WTC11 (cell line): ENCODE data around the gene GHRL. TPM values are rescaled to one million over a fixed set of nuclear protein-coding genes. Genes with fewer than 3 reads are reported as not detected.

Source experiments
- ATAC-seq: fragments of 200-7000 bp; cut with Tn5 transposase; 2 replicates; pipeline ENCODE4 v1.10.0; 2021; ENCODE audit warnings: mild to moderate bottlenecking, moderate library complexity
- CTCF ChIA-PET: fragments of 300-600 bp; sonication (Branson Sonifier 250); formaldehyde crosslinking; loops from one replicate; lab custom pipeline; 2021; ENCODE audit warnings: antibody characterized with exemption; lab: Charles Lee
- POLR2A ChIA-PET: fragments of 350-600 bp; sonication (Branson Sonifier 250); formaldehyde crosslinking; loops from one replicate; lab custom pipeline; 2021; ENCODE audit warnings: antibody characterized with exemption; lab: Charles Lee
- DNase-seq: peaks from one replicate; pipeline ENCODE4 v3.0.0; 2021; ENCODE audit warnings: low spot score
- H3K27ac Mint-ChIP-seq: 2 replicates; pipeline ENCODE4 v1.8.0; 2021; ENCODE audit warnings: mixed read lengths
- H3K27me3 Mint-ChIP-seq: 2 replicates; pipeline ENCODE4 v1.8.0; 2021; ENCODE audit warnings: low read depth, mild to moderate bottlenecking, moderate library complexity, mixed read lengths
- H3K36me3 Mint-ChIP-seq: 2 replicates; pipeline ENCODE4 v1.8.0; 2021; ENCODE audit warnings: mixed read lengths
- H3K4me1 Mint-ChIP-seq: 2 replicates; pipeline ENCODE4 v1.8.0; 2022; ENCODE audit warnings: mixed read lengths
- H3K4me3 Mint-ChIP-seq: 2 replicates; pipeline ENCODE4 v1.8.0; 2021; ENCODE audit warnings: mild to moderate bottlenecking, moderate library complexity, mixed read lengths
- H3K9me3 Mint-ChIP-seq: 2 replicates; pipeline ENCODE4 v1.8.0; 2021; ENCODE audit warnings: mixed read lengths
- CDX4 ChIP-seq: fragments of 250-450 bp; sonication (Bioruptor Pico); IDR thresholded peaks from 2 replicates; pipeline ENCODE4 v1.9.0; 2021; ENCODE audit warnings: moderate library complexity, mild to moderate bottlenecking, inconsistent platforms, borderline replicate concordance
- CREM ChIP-seq: sonication (generic); formaldehyde crosslinking; IDR thresholded peaks from 2 replicates; pipeline ENCODE4 v1.8.1; 2022; ENCODE audit warnings: mild to moderate bottlenecking, missing genetic modification reagents, moderate library complexity
- E2F1 ChIP-seq: sonication (generic); formaldehyde crosslinking; IDR thresholded peaks from 2 replicates; pipeline ENCODE4 v1.8.0; 2022; ENCODE audit warnings: mild to moderate bottlenecking, missing genetic modification reagents
- ELF4 ChIP-seq: sonication (generic); formaldehyde crosslinking; IDR thresholded peaks from 2 replicates; pipeline ENCODE4 v1.8.1; 2022; ENCODE audit warnings: low read depth, mild to moderate bottlenecking, moderate library complexity, missing genetic modification reagents
- EMX1 ChIP-seq: fragments of 250-450 bp; sonication (Bioruptor Pico); IDR thresholded peaks from 2 replicates; pipeline ENCODE4 v1.8.0; 2021; ENCODE audit warnings: mild to moderate bottlenecking
- FOXP1 ChIP-seq: sonication (generic); formaldehyde crosslinking; IDR thresholded peaks from 2 replicates; pipeline ENCODE4 v1.8.0; 2022; ENCODE audit warnings: missing genetic modification reagents, mild to moderate bottlenecking, moderate library complexity, borderline replicate concordance
- GTF2I ChIP-seq: fragments of 250-450 bp; sonication (Bioruptor Pico); conservative IDR thresholded peaks from 2 replicates; pipeline ENCODE4 v1.4.0; 2021; ENCODE audit warnings: mild to moderate bottlenecking
- IRF2 ChIP-seq: sonication (generic); formaldehyde crosslinking; IDR thresholded peaks from 2 replicates; pipeline ENCODE4 v1.8.0; 2022; ENCODE audit warnings: low read depth, missing genetic modification reagents, borderline replicate concordance
- MAX ChIP-seq: sonication (generic); formaldehyde crosslinking; IDR thresholded peaks from 2 replicates; pipeline ENCODE4 v1.8.0; 2022; ENCODE audit warnings: mild to moderate bottlenecking, missing genetic modification reagents
- OVOL2 ChIP-seq: fragments of 250-450 bp; sonication (Bioruptor Pico); IDR thresholded peaks from 2 replicates; pipeline ENCODE4 v1.9.0; 2021; ENCODE audit warnings: mild to moderate bottlenecking, borderline replicate concordance
- TCF7 ChIP-seq: sonication (generic); formaldehyde crosslinking; IDR thresholded peaks from 2 replicates; pipeline ENCODE4 v1.8.0; 2022; ENCODE audit warnings: mild to moderate bottlenecking, low read depth, missing genetic modification reagents, moderate library complexity
- TEAD4 ChIP-seq: sonication (generic); formaldehyde crosslinking; IDR thresholded peaks from 2 replicates; pipeline ENCODE4 v1.8.0; 2022; ENCODE audit warnings: mild to moderate bottlenecking, missing genetic modification reagents
- ZMAT4 ChIP-seq: fragments of 250-450 bp; sonication (Bioruptor Pico); IDR thresholded peaks from 2 replicates; pipeline ENCODE4 v1.9.0; 2021; ENCODE audit warnings: mild to moderate bottlenecking
- ZNF219 ChIP-seq: sonication (generic); formaldehyde crosslinking; IDR thresholded peaks from 2 replicates; pipeline ENCODE4 v1.8.0; 2023; ENCODE audit warnings: missing genetic modification reagents, mild to moderate bottlenecking, borderline replicate concordance
- ZNF317 ChIP-seq: sonication (generic); formaldehyde crosslinking; IDR thresholded peaks from 2 replicates; pipeline ENCODE4 v1.8.1; 2023; ENCODE audit warnings: low read depth, mild to moderate bottlenecking, moderate library complexity, missing genetic modification reagents, borderline replicate concordance
- ZNF423 ChIP-seq: fragments of 250-450 bp; sonication (Bioruptor Pico); IDR thresholded peaks from 2 replicates; pipeline ENCODE4 v2.1.2; 2022; ENCODE audit warnings: mild to moderate bottlenecking, moderate library complexity
- ZNF532 ChIP-seq: fragments of 250-450 bp; sonication (Bioruptor Pico); IDR thresholded peaks from 2 replicates; pipeline ENCODE4 v1.9.0; 2021; ENCODE audit warnings: mild to moderate bottlenecking, borderline replicate concordance
- total RNA-seq: library from RNA; stranded (reverse); gene quantifications from 3 replicates; pipeline ENCODE4 v1.2.3, GENCODE V29; 2021

GHRL gene
- total RNA-seq, 1 experiment from 2014 or later = 0.35 TPM

- TF ChIP-seq ZNF317 = no peak
- no peak for TF ChIP-seq GTF2I (CRISPR knock-in tag)
- TF ChIP-seq TEAD4 (CRISPR knock-in tag) = no peak
- TF ChIP-seq CREM (CRISPR knock-in tag) = no peak
- no peak for TF ChIP-seq ZNF423 (CRISPR knock-in tag)
Measured at GRCh38 chr3:10335871-10336622, 43.3 kb upstream of the GHRL start (continued).

- no peak for DNase-seq
- no peak for ATAC-seq
- no peak for TF ChIP-seq ZNF219 (CRISPR knock-in tag)
- TF ChIP-seq FOXP1 (CRISPR knock-in tag) = no peak
- no peak for TF ChIP-seq MAX
- no peak for TF ChIP-seq EMX1 (CRISPR knock-in tag)
- TF ChIP-seq GTF2I (CRISPR knock-in tag) = no peak
- TF ChIP-seq ZMAT4 (CRISPR knock-in tag) = no peak
- no peak for TF ChIP-seq ELF4 (CRISPR knock-in tag)
- no peak for TF ChIP-seq TCF7
- TF ChIP-seq IRF2 = no peak
- TF ChIP-seq OVOL2 (CRISPR knock-in tag) = no peak
- TF ChIP-seq ZNF532 (CRISPR knock-in tag) = no peak
- no peak for TF ChIP-seq E2F1 (CRISPR knock-in tag)
- TF ChIP-seq CDX4 = no peak
- no peak overlapping the region for H3K27ac Mint-ChIP-seq
- ChIA-PET POLR2A (no interaction called here), CTCF (interaction anchor here (0.6 to 1.9 kb wide), 4 partner anchors 9 to 48 kb away, joined by 3 to 13 read pairs (median 4); no protein-coding TSS in a partner anchor)
- peaks cover 1% of the 10 kb centered on the region for H3K27me3 Mint-ChIP-seq
- no peaks in the 10 kb centered on the region for H3K36me3 Mint-ChIP-seq
- 0 out of 2 replicates have a peak, but pooled peaks cover 5% of the 10 kb centered on the region for H3K4me1 Mint-ChIP-seq
- H3K4me3 Mint-ChIP-seq = no peak overlapping the region
- no peaks in the 10 kb centered on the region for H3K9me3 Mint-ChIP-seq
Measured at GRCh38 chr3:10335190-10335738, 42.5 kb upstream of the GHRL start.
